Measurements from ENCODE around the gene SLC25A10. TPM values are rescaled to one million over a fixed set of nuclear protein-coding genes. Genes with fewer than 3 reads are reported as not detected.

The SLC25A10 gene
- total RNA-seq, 4 donors from 2014 or later, result 37.1 to 109 (median 64.1) TPM

GRCh38 chr17:81716674-81716996, 4.6 kb downstream of the SLC25A10 start:
- H3K4me3 ChIP-seq, result no peak overlapping the region
- TF ChIP-seq POLR2A (IDR thresholded peaks at IDR 0.05) (no peak), CTCF (IDR thresholded peaks at IDR 0.05) (no peak)
- peaks cover 0 to 39% (median 0%) of the 10 kb centered on the region in 3 donors for H3K36me3 ChIP-seq
- no peak for DNase-seq
- no peaks in the 10 kb centered on the region for H3K27me3 ChIP-seq
- H3K4me1 ChIP-seq, result peaks cover 0 to 34% (median 3%) of the 10 kb centered on the region in 4 donors
- H3K27ac ChIP-seq, result no peak overlapping the region
- H3K9me3 ChIP-seq, result no peaks in the 10 kb centered on the region

GRCh38 chr17:81717049-81717765, 5.1 kb downstream of the SLC25A10 start:
- no peak overlapping the region for H3K27ac ChIP-seq
- H3K27me3 ChIP-seq, result no peaks in the 10 kb centered on the region
- peaks cover 0 to 39% (median 0%) of the 10 kb centered on the region in 3 donors for H3K36me3 ChIP-seq
- peaks cover 0 to 40% (median 3%) of the 10 kb centered on the region in 4 donors for H3K4me1 ChIP-seq
- H3K9me3 ChIP-seq, result no peaks in the 10 kb centered on the region
- DNase-seq, result no peak
- no peak for TF ChIP-seq POLR2A (IDR thresholded peaks at IDR 0.05)
- no peak for TF ChIP-seq CTCF (IDR thresholded peaks at IDR 0.05)
- no peak overlapping the region for H3K4me3 ChIP-seq

- H3K9me3 ChIP-seq, result no peaks in the 10 kb centered on the region
- TF ChIP-seq POLR2A (IDR thresholded peaks at IDR 0.05) (no peak), CTCF (IDR thresholded peaks at IDR 0.05) (no peak)
- H3K27ac ChIP-seq, result no peak overlapping the region
- no peak for DNase-seq
- H3K4me3 ChIP-seq, result no peak overlapping the region
- peaks cover 0 to 39% (median 0%) of the 10 kb centered on the region in 3 donors for H3K36me3 ChIP-seq
- peaks cover 0 to 41% (median 1%) of the 10 kb centered on the region in 4 donors for H3K4me1 ChIP-seq
- no peaks in the 10 kb centered on the region for H3K27me3 ChIP-seq
These were observed 5.6 kb downstream of the SLC25A10 start for GRCh38 chr17:81717766-81718089.

GRCh38 chr17:81719410-81720266, 7.6 kb downstream of the SLC25A10 start:
- Histone ChIP-seq H3K9me3 (no peaks in the 10 kb centered on the region), H3K4me1 (peaks cover 0 to 38% (median 0%) of the 10 kb centered on the region in 4 donors), H3K27me3 (no peaks in the 10 kb centered on the region), H3K36me3 (peaks cover 0 to 38% (median 0%) of the 10 kb centered on the region in 3 donors), H3K27ac (no peak overlapping the region), H3K4me3 (no peak overlapping the region)
- DNase-seq, result no peak
- no peak for TF ChIP-seq CTCF (IDR thresholded peaks at IDR 0.05)
- no peak for TF ChIP-seq POLR2A (IDR thresholded peaks at IDR 0.05)

- peaks cover 0 to 32% (median 0%) of the 10 kb centered on the region in 4 donors for H3K4me1 ChIP-seq
- peaks cover 0 to 30% (median 0%) of the 10 kb centered on the region in 3 donors for H3K36me3 ChIP-seq
- TF ChIP-seq POLR2A (IDR thresholded peaks at IDR 0.05) (no peak), CTCF (IDR thresholded peaks at IDR 0.05) (no peak)
- DNase-seq, result no peak
- no peak overlapping the region for H3K4me3 ChIP-seq
- no peaks in the 10 kb centered on the region for H3K27me3 ChIP-seq
- no peak overlapping the region for H3K27ac ChIP-seq
- H3K9me3 ChIP-seq, result no peaks in the 10 kb centered on the region
These were observed 8.4 kb downstream of the SLC25A10 start for GRCh38 chr17:81720267-81721071.
